ENCODE measurements around the gene CGRRF1. TPM values are rescaled to one million over a fixed set of nuclear protein-coding genes. Genes with fewer than 3 reads are reported as not detected.

Gene CGRRF1
- polyA plus RNA-seq (2013, experiment 1 of 4): 16.9 TPM
- polyA plus RNA-seq (2013, experiment 2 of 4): 28.7 TPM
- polyA plus RNA-seq (2013, experiment 3 of 4): 21.1 TPM
- 25.9 TPM for polyA plus RNA-seq (2013, experiment 4 of 4)

GRCh38 chr14:54509546-54510501 lies at the start of gene CGRRF1:
Gene CGRRF1, plus strand, starts transcription at chr14:54509906. Its CDS starts 54 bp downstream, at chr14:54509960.
- H3K27me3 ChIP-seq (ENCODE audit: control insufficient read depth, insufficient read depth, low read length, poor library complexity, severe bottlenecking): no peaks in the 10 kb centered on the region
- 0 to 1% methylated on average over 66 of the region's 66 CpGs for WGBS, 2 experiments
- peak within 1 kb of the TSS; percentile 94 for H3K4me3 ChIP-seq (ENCODE audit: insufficient read depth, low read depth, low read length)
- no peaks in the 10 kb centered on the region for H3K9me3 ChIP-seq (ENCODE audit: control insufficient read depth, low read length)
- H3K36me3 ChIP-seq (ENCODE audit: control insufficient read depth, insufficient read depth, low read length): no peaks in the 10 kb centered on the region
- peaks cover 8% of the 10 kb centered on the region for H3K4me1 ChIP-seq (ENCODE audit: control insufficient read depth, insufficient read depth, low read length)
- H3K27ac ChIP-seq (ENCODE audit: insufficient read depth, low read depth, low read length, poor library complexity, severe bottlenecking): peak within 1 kb of the TSS; percentile 36

DNA sequence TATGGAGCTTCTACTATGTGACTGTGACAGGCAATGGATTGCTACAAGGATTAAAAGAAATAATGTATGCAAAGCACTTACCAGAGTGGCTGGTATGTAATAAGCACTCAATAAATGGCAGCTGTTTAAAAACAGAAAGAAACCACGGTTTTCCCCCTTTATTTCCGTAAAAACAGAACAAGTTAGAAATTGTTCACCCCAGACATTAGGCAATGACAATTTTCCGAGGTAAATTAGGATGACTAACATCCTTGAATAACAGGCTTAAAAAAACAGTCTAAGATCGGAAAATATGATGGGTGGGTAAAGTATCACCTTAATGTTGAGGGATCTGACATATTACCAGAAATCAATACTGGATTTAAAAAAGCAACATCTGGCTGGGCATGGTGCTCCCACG lies 47.7 kb upstream of the CGRRF1 start:
- Histone ChIP-seq H3K27me3 (ENCODE audit: control insufficient read depth, insufficient read depth, low read length, poor library complexity, severe bottlenecking) (no peaks in the 10 kb centered on the region), H3K4me3 (ENCODE audit: insufficient read depth, low read depth, low read length) (no peak overlapping the region), H3K27ac (ENCODE audit: insufficient read depth, low read depth, low read length, poor library complexity, severe bottlenecking) (no peak overlapping the region), H3K9me3 (ENCODE audit: control insufficient read depth, low read length) (no peaks in the 10 kb centered on the region), H3K36me3 (ENCODE audit: control insufficient read depth, insufficient read depth, low read length) (no peaks in the 10 kb centered on the region), H3K4me1 (ENCODE audit: control insufficient read depth, insufficient read depth, low read length) (no peaks in the 10 kb centered on the region)
- WGBS, 2 experiments: 90% methylated on average over 5 of the region's 5 CpGs

- no peak overlapping the region for H3K27ac ChIP-seq (ENCODE audit: insufficient read depth, low read depth, low read length, poor library complexity, severe bottlenecking)
Observed at GRCh38 chr14:54465654-54466053, 44.1 kb upstream of the CGRRF1 start.

DNA sequence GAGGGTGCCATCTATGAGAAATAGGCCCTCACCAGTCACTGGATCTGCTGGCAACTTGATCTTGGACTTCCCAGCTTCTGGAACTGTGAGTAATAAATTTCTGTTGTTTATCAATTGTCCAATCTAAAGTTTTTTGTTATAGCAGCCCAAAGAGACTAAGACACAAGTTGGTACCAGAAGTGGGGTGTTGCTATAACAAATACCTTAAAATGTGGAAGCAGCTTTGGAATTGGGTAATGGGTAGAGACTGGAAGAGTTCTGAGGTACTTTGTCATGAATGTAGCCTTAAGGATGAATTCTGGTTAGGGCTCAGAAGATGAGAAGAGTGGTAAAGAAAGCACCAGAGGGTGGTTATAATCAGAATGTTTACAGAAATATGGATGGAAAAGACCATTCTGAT lies 42.4 kb upstream of the CGRRF1 start:
- no peaks in the 10 kb centered on the region for H3K36me3 ChIP-seq (ENCODE audit: control insufficient read depth, insufficient read depth, low read length)
- no peak overlapping the region for H3K27ac ChIP-seq (ENCODE audit: insufficient read depth, low read depth, low read length, poor library complexity, severe bottlenecking)
- no peaks in the 10 kb centered on the region for H3K27me3 ChIP-seq (ENCODE audit: control insufficient read depth, insufficient read depth, low read length, poor library complexity, severe bottlenecking)
- no peaks in the 10 kb centered on the region for H3K4me1 ChIP-seq (ENCODE audit: control insufficient read depth, insufficient read depth, low read length)
- H3K9me3 ChIP-seq (ENCODE audit: control insufficient read depth, low read length): no peaks in the 10 kb centered on the region
- H3K4me3 ChIP-seq (ENCODE audit: insufficient read depth, low read depth, low read length): no peak overlapping the region

More at GRCh38 chr14:54465654-54466053, 44.1 kb upstream of the CGRRF1 start:
- WGBS, 2 experiments: 80 to 91% methylated on average over 4 of the region's 4 CpGs
- no peaks in the 10 kb centered on the region for H3K4me1 ChIP-seq (ENCODE audit: control insufficient read depth, insufficient read depth, low read length)
- no peaks in the 10 kb centered on the region for H3K9me3 ChIP-seq (ENCODE audit: control insufficient read depth, low read length)
- H3K4me3 ChIP-seq (ENCODE audit: insufficient read depth, low read depth, low read length): no peak overlapping the region
- H3K27me3 ChIP-seq (ENCODE audit: control insufficient read depth, insufficient read depth, low read length, poor library complexity, severe bottlenecking): no peaks in the 10 kb centered on the region
- no peaks in the 10 kb centered on the region for H3K36me3 ChIP-seq (ENCODE audit: control insufficient read depth, insufficient read depth, low read length)

DNA sequence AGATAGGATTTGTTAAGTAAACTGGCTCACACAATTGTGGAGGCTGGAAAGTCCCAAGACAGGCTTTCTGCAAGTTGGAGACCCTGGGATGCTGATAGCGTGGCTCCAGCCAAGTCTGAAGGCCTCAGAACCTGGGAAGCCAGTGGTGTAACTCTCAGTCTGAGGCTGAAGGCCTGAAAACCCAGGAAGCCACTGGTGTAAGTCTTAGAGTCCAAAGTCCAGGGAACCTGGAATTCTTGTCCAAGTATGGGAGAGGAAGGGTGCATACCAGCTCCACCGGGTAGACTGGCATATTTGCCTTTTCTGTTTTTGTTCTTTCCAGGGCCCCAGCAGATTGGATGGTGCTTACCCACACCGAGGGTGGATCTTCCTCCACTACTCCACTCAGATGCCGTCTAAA lies 39.0 kb upstream of the CGRRF1 start:
- no peaks in the 10 kb centered on the region for H3K27me3 ChIP-seq (ENCODE audit: control insufficient read depth, insufficient read depth, low read length, poor library complexity, severe bottlenecking)
- no peaks in the 10 kb centered on the region for H3K36me3 ChIP-seq (ENCODE audit: control insufficient read depth, insufficient read depth, low read length)
- no peak overlapping the region for H3K4me3 ChIP-seq (ENCODE audit: insufficient read depth, low read depth, low read length)
- no peaks in the 10 kb centered on the region for H3K9me3 ChIP-seq (ENCODE audit: control insufficient read depth, low read length)
- peaks cover 4% of the 10 kb centered on the region for H3K4me1 ChIP-seq (ENCODE audit: control insufficient read depth, insufficient read depth, low read length)
- no peak overlapping the region for H3K27ac ChIP-seq (ENCODE audit: insufficient read depth, low read depth, low read length, poor library complexity, severe bottlenecking)
- 93 to 97% methylated on average over 3 to 4 of the region's 4 CpGs for WGBS, 2 experiments

DNA sequence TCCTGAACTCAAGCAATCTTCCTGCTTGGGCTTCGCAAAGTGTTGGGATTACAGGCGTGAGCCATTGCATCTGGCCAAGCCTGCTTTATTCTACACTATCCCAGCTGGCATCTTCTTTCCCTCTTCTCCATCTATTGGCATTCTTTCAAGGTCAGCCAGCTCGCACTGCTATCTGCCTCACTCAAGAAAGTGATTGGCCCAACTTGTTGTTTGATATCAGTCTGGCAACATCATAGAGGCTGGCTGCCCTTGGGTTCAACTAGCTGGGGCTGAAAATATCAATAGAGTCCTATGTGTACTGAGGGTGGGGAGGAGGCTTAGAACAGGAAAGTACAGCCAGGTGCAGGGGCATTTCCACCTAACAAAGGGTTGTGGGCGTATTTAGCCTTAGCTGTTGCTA lies 38.1 kb upstream of the CGRRF1 start:
- H3K36me3 ChIP-seq (ENCODE audit: control insufficient read depth, insufficient read depth, low read length): no peaks in the 10 kb centered on the region

DNA sequence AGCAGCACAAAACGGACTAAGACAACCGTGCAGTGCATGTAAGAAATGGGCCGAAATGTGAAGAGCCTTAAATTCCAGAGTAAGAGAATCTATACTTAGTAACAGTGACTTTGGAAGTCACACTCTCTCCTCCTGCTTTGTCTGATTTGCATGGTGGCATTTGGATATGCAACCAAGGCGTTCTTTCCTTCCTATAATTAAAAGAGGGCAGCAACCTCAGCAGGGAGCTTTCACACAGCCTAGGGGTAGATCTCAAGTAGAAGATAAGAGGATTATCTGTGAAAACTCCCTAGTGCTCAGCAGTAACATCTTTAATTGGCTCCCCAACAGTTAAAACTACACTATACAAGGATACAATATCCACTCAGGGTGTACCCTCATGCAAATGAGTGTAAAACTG lies 37.4 kb upstream of the CGRRF1 start:
- Histone ChIP-seq H3K27ac (ENCODE audit: insufficient read depth, low read depth, low read length, poor library complexity, severe bottlenecking) (peak overlapping the region; percentile 68), H3K9me3 (ENCODE audit: control insufficient read depth, low read length) (no peaks in the 10 kb centered on the region), H3K27me3 (ENCODE audit: control insufficient read depth, insufficient read depth, low read length, poor library complexity, severe bottlenecking) (no peaks in the 10 kb centered on the region), H3K4me3 (ENCODE audit: insufficient read depth, low read depth, low read length) (no peak overlapping the region), H3K36me3 (ENCODE audit: control insufficient read depth, insufficient read depth, low read length) (no peaks in the 10 kb centered on the region), H3K4me1 (ENCODE audit: control insufficient read depth, insufficient read depth, low read length) (peaks cover 4% of the 10 kb centered on the region)
- 68 to 77% methylated on average over 4 of the region's 4 CpGs for WGBS, 2 experiments

More for the DNA sequence above, 38.1 kb upstream of the CGRRF1 start:
- 95% methylated on average over 4 of the region's 4 CpGs for WGBS, 2 experiments
- H3K27me3 ChIP-seq (ENCODE audit: control insufficient read depth, insufficient read depth, low read length, poor library complexity, severe bottlenecking): no peaks in the 10 kb centered on the region
- no peak overlapping the region for H3K4me3 ChIP-seq (ENCODE audit: insufficient read depth, low read depth, low read length)
- H3K4me1 ChIP-seq (ENCODE audit: control insufficient read depth, insufficient read depth, low read length): peaks cover 4% of the 10 kb centered on the region
- H3K9me3 ChIP-seq (ENCODE audit: control insufficient read depth, low read length): no peaks in the 10 kb centered on the region
- no peak overlapping the region for H3K27ac ChIP-seq (ENCODE audit: insufficient read depth, low read depth, low read length, poor library complexity, severe bottlenecking)

GRCh38 chr14:54474232-54474793 lies 35.4 kb upstream of the CGRRF1 start:
- no peaks in the 10 kb centered on the region for H3K36me3 ChIP-seq (ENCODE audit: control insufficient read depth, insufficient read depth, low read length)
- 98 to 99% methylated on average over 2 of the region's 2 CpGs for WGBS, 2 experiments
- H3K4me3 ChIP-seq (ENCODE audit: insufficient read depth, low read depth, low read length): no peak overlapping the region
- no peaks in the 10 kb centered on the region for H3K9me3 ChIP-seq (ENCODE audit: control insufficient read depth, low read length)
- H3K4me1 ChIP-seq (ENCODE audit: control insufficient read depth, insufficient read depth, low read length): peaks cover 4% of the 10 kb centered on the region
- H3K27me3 ChIP-seq (ENCODE audit: control insufficient read depth, insufficient read depth, low read length, poor library complexity, severe bottlenecking): no peaks in the 10 kb centered on the region
- H3K27ac ChIP-seq (ENCODE audit: insufficient read depth, low read depth, low read length, poor library complexity, severe bottlenecking): no peak overlapping the region

GRCh38 chr14:54475187-54475899 lies 34.4 kb upstream of the CGRRF1 start:
- Histone ChIP-seq H3K27ac (ENCODE audit: insufficient read depth, low read depth, low read length, poor library complexity, severe bottlenecking) (no peak overlapping the region), H3K4me1 (ENCODE audit: control insufficient read depth, insufficient read depth, low read length) (peaks cover 4% of the 10 kb centered on the region), H3K4me3 (ENCODE audit: insufficient read depth, low read depth, low read length) (no peak overlapping the region), H3K36me3 (ENCODE audit: control insufficient read depth, insufficient read depth, low read length) (no peaks in the 10 kb centered on the region), H3K9me3 (ENCODE audit: control insufficient read depth, low read length) (no peaks in the 10 kb centered on the region), H3K27me3 (ENCODE audit: control insufficient read depth, insufficient read depth, low read length, poor library complexity, severe bottlenecking) (no peaks in the 10 kb centered on the region)
- 95 to 96% methylated on average over 4 of the region's 4 CpGs for WGBS, 2 experiments

DNA sequence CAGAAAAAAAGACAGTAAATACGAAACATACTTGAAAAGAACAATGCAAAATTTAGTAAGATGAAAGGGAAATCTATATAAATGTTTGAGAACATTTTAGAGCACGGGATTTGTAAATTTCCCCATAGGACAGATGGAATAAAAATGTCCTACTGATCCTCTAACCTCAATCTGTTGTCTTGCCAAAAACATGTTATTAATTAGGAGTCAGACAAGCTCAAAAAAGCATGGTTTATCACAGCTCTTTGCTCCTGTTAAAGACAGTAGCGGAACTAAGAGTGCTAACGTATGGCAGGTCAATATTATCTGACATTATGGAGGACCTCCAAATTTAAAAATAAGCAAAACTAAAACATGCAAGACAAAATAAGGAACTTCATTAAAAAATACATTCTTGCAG lies 33.8 kb upstream of the CGRRF1 start:
- no peaks in the 10 kb centered on the region for H3K36me3 ChIP-seq (ENCODE audit: control insufficient read depth, insufficient read depth, low read length)
- WGBS, 2 experiments: 98% methylated on average over 4 of the region's 4 CpGs

More for the DNA sequence above, 33.8 kb upstream of the CGRRF1 start:
- Histone ChIP-seq H3K27ac (ENCODE audit: insufficient read depth, low read depth, low read length, poor library complexity, severe bottlenecking) (no peak overlapping the region), H3K4me3 (ENCODE audit: insufficient read depth, low read depth, low read length) (no peak overlapping the region), H3K9me3 (ENCODE audit: control insufficient read depth, low read length) (no peaks in the 10 kb centered on the region), H3K27me3 (ENCODE audit: control insufficient read depth, insufficient read depth, low read length, poor library complexity, severe bottlenecking) (no peaks in the 10 kb centered on the region), H3K4me1 (ENCODE audit: control insufficient read depth, insufficient read depth, low read length) (peaks cover 4% of the 10 kb centered on the region)
